HepG2 (cell line): Measurements from ENCODE around the gene MBTD1. TPM values are rescaled to one million over a fixed set of nuclear protein-coding genes. Genes with fewer than 3 reads are reported as not detected.
A peak's percentile ranks its signal among the peaks of the same experiment; 100 is the strongest.

Source experiments
- DZIP1 ChIP-seq: sonication (generic); formaldehyde crosslinking; IDR thresholded peaks from 2 replicates; pipeline ENCODE4 v1.5.0; 2020; ENCODE audit warnings: mild to moderate bottlenecking, missing genetic modification reagents
- HNRNPL ChIP-seq: fragments of 200-400 bp; formaldehyde crosslinking; IDR thresholded peaks from 2 replicates; pipeline ENCODE4 v1.6.1; 2017; ENCODE audit warnings: mild to moderate bottlenecking, low read depth, low read length
- LCORL ChIP-seq, 2 experiments: fragments of 450-650 bp in 1 of 2; sonication (generic) in 1 of 2; formaldehyde crosslinking in 1 of 2; IDR thresholded peaks; 2 replicates each; pipeline versions ENCODE4 v1.5.0 to v1.6.1; 2017 to 2020; ENCODE audit warnings: antibody characterized with exemption in 1 of 2, missing genetic modification reagents in 1 of 2
- NFE2L1 ChIP-seq: sonication (generic); formaldehyde crosslinking; IDR thresholded peaks from 2 replicates; pipeline ENCODE4 v1.4.0; 2020; ENCODE audit warnings: missing genetic modification reagents, mild to moderate bottlenecking, borderline replicate concordance
- NR3C1 ChIP-seq: sonication (generic); formaldehyde crosslinking; IDR thresholded peaks from 2 replicates; pipeline ENCODE4 v1.4.0; 2020; ENCODE audit warnings: missing genetic modification reagents
- PAWR ChIP-seq: sonication (generic); formaldehyde crosslinking; IDR thresholded peaks from 2 replicates; pipeline ENCODE4 v1.4.0; 2020; ENCODE audit warnings: missing genetic modification reagents, mild to moderate bottlenecking, borderline replicate concordance
- PRMT3 ChIP-seq: sonication (generic); formaldehyde crosslinking; IDR thresholded peaks from 2 replicates; pipeline ENCODE4 v1.8.1; 2022; ENCODE audit warnings: low read depth, mild to moderate bottlenecking, moderate library complexity, missing genetic modification reagents, borderline replicate concordance
- THAP8 ChIP-seq: sonication (generic); formaldehyde crosslinking; IDR thresholded peaks from 2 replicates; pipeline ENCODE4 v1.5.1; 2020; ENCODE audit warnings: missing genetic modification reagents, mild to moderate bottlenecking, borderline replicate concordance
- THAP9 ChIP-seq: sonication (generic); formaldehyde crosslinking; IDR thresholded peaks from 2 replicates; pipeline ENCODE4; 2020; ENCODE audit warnings: missing genetic modification reagents, mild to moderate bottlenecking, borderline replicate concordance
- TRIM22 ChIP-seq: fragments of 450-650 bp; IDR thresholded peaks from 2 replicates; pipeline ENCODE4 v1.6.1; 2017
- TRIM24 ChIP-seq: sonication (generic); formaldehyde crosslinking; IDR thresholded peaks from 2 replicates; pipeline ENCODE4 v1.8.0; 2022; ENCODE audit warnings: mild to moderate bottlenecking, missing genetic modification reagents
- ZBTB39 ChIP-seq: sonication (generic); formaldehyde crosslinking; IDR thresholded peaks from 2 replicates; pipeline ENCODE4 v1.5.0; 2020; ENCODE audit warnings: missing genetic modification reagents
- ZBTB7B ChIP-seq: sonication (generic); formaldehyde crosslinking; IDR thresholded peaks from 2 replicates; pipeline ENCODE4 v1.4.0; 2020; ENCODE audit warnings: missing genetic modification reagents
- ZNF235 ChIP-seq: sonication (generic); formaldehyde crosslinking; IDR thresholded peaks from 2 replicates; pipeline ENCODE4 v1.8.1; 2023; ENCODE audit warnings: mild to moderate bottlenecking, missing genetic modification reagents, borderline replicate concordance
- ZNF572 ChIP-seq: sonication (generic); formaldehyde crosslinking; IDR thresholded peaks from 2 replicates; pipeline ENCODE4 v1.5.1; 2020; ENCODE audit warnings: mild to moderate bottlenecking, missing genetic modification reagents
- ZNF607 ChIP-seq: sonication (generic); formaldehyde crosslinking; IDR thresholded peaks from 2 replicates; pipeline ENCODE4 v1.5.1; 2020; ENCODE audit warnings: missing genetic modification reagents, mild to moderate bottlenecking, borderline replicate concordance
- ZSCAN20 ChIP-seq: sonication (generic); formaldehyde crosslinking; IDR thresholded peaks from 2 replicates; pipeline ENCODE4 v1.4.0; 2020; ENCODE audit warnings: missing genetic modification reagents, mild to moderate bottlenecking, borderline replicate concordance
- polyA plus RNA-seq, 8 experiments: library from polyadenylated mRNA; depleted of rRNA in 3 of 8; stranded (reverse) in 7 of 8; unstranded in 1 of 8; fragments of >200 nt; fragmentation: Illumina TruSeq in 4 of 8; extraction: Trizol in 4 of 8; gene quantifications; 2 replicates each; pipeline versions ENCODE4 v1.2.1 to v1.2.3, GENCODE V29; 2011 to 2016; ENCODE audit warnings: low read depth in 4 of 8, missing spikeins in 1 of 8, mixed read lengths in 1 of 8; ENCODE audit not compliant: insufficient read depth in 1 of 8
- total RNA-seq, 5 experiments: library from RNA; depleted of rRNA; stranded (reverse); fragments of >200 nt; fragmentation: Illumina TruSeq; extraction: Trizol; gene quantifications; 2 replicates each; pipeline ENCODE4 v1.2.3, GENCODE V29; 2016; ENCODE audit warnings: low read depth in 1 of 5

Gene MBTD1
- total and polyA plus RNA-seq, 2 of the 13 experiments (the other 11 are each of a cell fraction or from before 2014, with no cell fraction given) = 20.9 TPM

- TF ChIP-seq ZBTB39 (CRISPR knock-in tag) = no peak
- no peak for TF ChIP-seq NFE2L1 (CRISPR knock-in tag)
- TF ChIP-seq NR3C1 (CRISPR knock-in tag) = no peak
- no peak for TF ChIP-seq HNRNPL
- TF ChIP-seq TRIM22 = no peak
- peak; percentile 86 for TF ChIP-seq ZNF607 (CRISPR knock-in tag)
- TF ChIP-seq ZNF235 = no peak
- TF ChIP-seq THAP8 = peak; percentile 83; the same call in 1 of the 2 replicates
- TF ChIP-seq PRMT3 = no peak
- no peak for TF ChIP-seq PAWR (CRISPR knock-in tag)
- TF ChIP-seq ZSCAN20 = no peak
- TF ChIP-seq ZNF572 = 0 out of 2 replicates have a peak, but pooled peaks have one; percentile 50
- peak; percentile 40; the same call in 1 of the 2 replicates for TF ChIP-seq THAP9 (CRISPR knock-in tag)
- TF ChIP-seq ZBTB7B = no peak
- TF ChIP-seq LCORL (IDR thresholded peaks at IDR 0.05) = peak; percentile 70
- no peak; the same call in 1 of the 2 replicates for TF ChIP-seq LCORL (CRISPR knock-in tag; IDR thresholded peaks at IDR 0.05)
- TF ChIP-seq DZIP1 (CRISPR knock-in tag) = no peak
- no peak for TF ChIP-seq TRIM24 (CRISPR knock-in tag)
Observed at GRCh38 chr17:51165680-51166197, 94.1 kb downstream of the MBTD1 start (continued).
